ENCODE data around the gene TMEM18. TPM values are rescaled to one million over a fixed set of nuclear protein-coding genes. Genes with fewer than 3 reads are reported as not detected.
"Not testable (repeated sequence)": the region's sequence is repeated elsewhere in the genome, so short reads cannot be mapped to it uniquely, and the experiment has no call there.

Gene TMEM18
- total RNA-seq, 1 experiment from 2014 or later = 29.1 TPM

DNA sequence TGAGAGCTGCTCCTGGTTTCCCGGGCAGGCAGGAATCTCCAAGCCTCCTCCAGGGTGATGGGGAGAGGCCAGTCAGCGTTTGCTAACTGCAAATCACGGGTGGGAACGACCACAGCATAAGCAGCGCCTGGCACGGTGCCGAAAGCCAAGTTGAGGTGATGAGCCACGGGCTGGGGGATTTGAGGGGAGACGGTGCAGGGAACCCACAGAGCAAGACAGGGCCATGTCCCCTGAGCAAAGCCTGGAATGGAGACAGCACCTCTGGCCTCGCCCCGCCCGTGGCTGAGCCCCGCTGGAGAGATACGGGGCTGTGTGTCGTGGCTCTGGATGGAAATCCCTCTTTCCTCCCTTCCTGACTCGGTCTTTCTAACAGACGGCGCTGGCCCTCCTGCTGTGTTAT lies 31.5 kb upstream of the TMEM18 start:
- Histone ChIP-seq H3K4me1 (no peaks in the 10 kb centered on the region), H3K4me3 (no peak overlapping the region)

GRCh38 chr2:705971-706511 lies 28.8 kb upstream of the TMEM18 start:
- Histone ChIP-seq H3K36me3 (no peaks in the 10 kb centered on the region), H3K27ac (no peak overlapping the region), H3K4me3 (no peak overlapping the region), H3K4me1 (no peaks in the 10 kb centered on the region), H3K27me3 (0 out of 2 replicates have a peak, but pooled peaks cover 5% of the 10 kb centered on the region), H3K9me3 (replicated peaks) (no peaks in the 10 kb centered on the region)
- DNase-seq = no peak

More for the DNA sequence above, 31.5 kb upstream of the TMEM18 start:
- H3K27me3 ChIP-seq = 0 out of 2 replicates have a peak, but pooled peaks cover 5% of the 10 kb centered on the region
- DNase-seq = no peak
- H3K36me3 ChIP-seq = no peaks in the 10 kb centered on the region
- no peaks in the 10 kb centered on the region for H3K9me3 ChIP-seq (replicated peaks)
- no peak overlapping the region for H3K27ac ChIP-seq

- not testable (repeated sequence) for H3K27me3 ChIP-seq; H3K27ac ChIP-seq; H3K4me3 ChIP-seq; DNase-seq; H3K4me1 ChIP-seq; H3K9me3 ChIP-seq (replicated peaks); H3K36me3 ChIP-seq
Measured at GRCh38 chr2:702765-703164, 25.6 kb upstream of the TMEM18 start.

GRCh38 chr2:696999-697627 lies 19.9 kb upstream of the TMEM18 start:
- Histone ChIP-seq H3K27me3 (no peaks in the 10 kb centered on the region; the same call in 1 of the 2 replicates), H3K27ac (no peak overlapping the region), H3K4me3 (no peak overlapping the region), H3K4me1 (no peaks in the 10 kb centered on the region), H3K36me3 (no peaks in the 10 kb centered on the region), H3K9me3 (replicated peaks) (0 out of 2 replicates have a peak, but pooled peaks cover 4% of the 10 kb centered on the region)
- DNase-seq = no peak

GRCh38 chr2:696463-696862 lies 19.3 kb upstream of the TMEM18 start:
- no peak for DNase-seq
- H3K27me3 ChIP-seq = no peaks in the 10 kb centered on the region; the same call in 1 of the 2 replicates
- no peaks in the 10 kb centered on the region for H3K36me3 ChIP-seq
- 0 out of 2 replicates have a peak, but pooled peaks cover 4% of the 10 kb centered on the region for H3K9me3 ChIP-seq (replicated peaks)
- H3K4me1 ChIP-seq = no peaks in the 10 kb centered on the region
- H3K27ac ChIP-seq = no peak overlapping the region
- no peak overlapping the region for H3K4me3 ChIP-seq

- Histone ChIP-seq H3K36me3 (no peaks in the 10 kb centered on the region), H3K27ac (no peak overlapping the region), H3K9me3 (replicated peaks) (0 out of 2 replicates have a peak, but pooled peaks cover 4% of the 10 kb centered on the region), H3K27me3 (no peaks in the 10 kb centered on the region; the same call in 1 of the 2 replicates), H3K4me1 (no peaks in the 10 kb centered on the region), H3K4me3 (no peak overlapping the region)
- no peak for DNase-seq
Measured at GRCh38 chr2:694906-695510, 17.8 kb upstream of the TMEM18 start.

DNA sequence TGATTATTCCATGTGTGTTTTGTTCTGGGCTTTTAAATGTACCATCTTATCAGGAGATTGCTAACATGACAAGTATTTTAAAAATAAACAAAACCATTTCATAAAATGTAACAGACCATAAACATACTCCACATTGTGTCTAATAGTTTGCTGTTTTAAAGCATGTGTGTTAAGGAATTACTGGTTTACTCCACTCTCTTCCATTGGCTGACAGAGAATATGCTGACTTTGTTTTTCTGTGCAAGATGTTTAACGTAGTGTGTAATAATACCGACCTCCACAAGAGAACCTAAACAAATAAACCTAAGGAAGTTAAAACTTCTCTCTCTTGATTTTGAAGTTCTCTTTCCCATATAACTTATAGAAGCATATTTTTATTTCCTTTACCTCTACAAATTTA lies 17.0 kb upstream of the TMEM18 start:
- peaks cover 3% of the 10 kb centered on the region; the same call in 1 of the 2 replicates for H3K4me1 ChIP-seq
- H3K27ac ChIP-seq = no peak overlapping the region
- H3K4me3 ChIP-seq = no peak overlapping the region
- H3K27me3 ChIP-seq = no peaks in the 10 kb centered on the region; the same call in 1 of the 2 replicates
- no peaks in the 10 kb centered on the region; the same call in 1 of the 2 replicates for H3K9me3 ChIP-seq (replicated peaks)
- no peak for DNase-seq
- no peaks in the 10 kb centered on the region for H3K36me3 ChIP-seq

GRCh38 chr2:693606-694005 lies 16.4 kb upstream of the TMEM18 start:
- no peak overlapping the region for H3K4me3 ChIP-seq
- H3K36me3 ChIP-seq = no peaks in the 10 kb centered on the region
- no peak overlapping the region for H3K27ac ChIP-seq
- H3K4me1 ChIP-seq = peaks cover 3% of the 10 kb centered on the region; the same call in 1 of the 2 replicates
- H3K27me3 ChIP-seq = no peaks in the 10 kb centered on the region; the same call in 1 of the 2 replicates
- DNase-seq = no peak
- no peaks in the 10 kb centered on the region; the same call in 1 of the 2 replicates for H3K9me3 ChIP-seq (replicated peaks)

- Histone ChIP-seq H3K4me3 (no peak overlapping the region), H3K9me3 (replicated peaks) (no peaks in the 10 kb centered on the region; the same call in 1 of the 2 replicates), H3K36me3 (no peaks in the 10 kb centered on the region), H3K27ac (no peak overlapping the region), H3K4me1 (peaks cover 3% of the 10 kb centered on the region; the same call in 1 of the 2 replicates), H3K27me3 (no peaks in the 10 kb centered on the region; the same call in 1 of the 2 replicates)
- DNase-seq = no peak
Measured at GRCh38 chr2:692767-693166, 15.6 kb upstream of the TMEM18 start.

- Histone ChIP-seq H3K4me1 (peaks cover 3% of the 10 kb centered on the region; the same call in 1 of the 2 replicates), H3K27me3 (no peaks in the 10 kb centered on the region; the same call in 1 of the 2 replicates), H3K9me3 (replicated peaks) (no peaks in the 10 kb centered on the region; the same call in 1 of the 2 replicates), H3K27ac (no peak overlapping the region), H3K36me3 (no peaks in the 10 kb centered on the region), H3K4me3 (no peak overlapping the region)
- no peak for DNase-seq
Measured at GRCh38 chr2:691821-692761, 14.9 kb upstream of the TMEM18 start.

- DNase-seq = no peak
- no peak overlapping the region for H3K27ac ChIP-seq
- H3K4me3 ChIP-seq = no peak overlapping the region
- no peaks in the 10 kb centered on the region; the same call in 1 of the 2 replicates for H3K27me3 ChIP-seq
- peaks cover 3% of the 10 kb centered on the region; the same call in 1 of the 2 replicates for H3K4me1 ChIP-seq
- no peaks in the 10 kb centered on the region; the same call in none of the 2 replicates for H3K9me3 ChIP-seq (replicated peaks)
- no peaks in the 10 kb centered on the region for H3K36me3 ChIP-seq
Measured at GRCh38 chr2:690799-691198, 13.6 kb upstream of the TMEM18 start.

DNA sequence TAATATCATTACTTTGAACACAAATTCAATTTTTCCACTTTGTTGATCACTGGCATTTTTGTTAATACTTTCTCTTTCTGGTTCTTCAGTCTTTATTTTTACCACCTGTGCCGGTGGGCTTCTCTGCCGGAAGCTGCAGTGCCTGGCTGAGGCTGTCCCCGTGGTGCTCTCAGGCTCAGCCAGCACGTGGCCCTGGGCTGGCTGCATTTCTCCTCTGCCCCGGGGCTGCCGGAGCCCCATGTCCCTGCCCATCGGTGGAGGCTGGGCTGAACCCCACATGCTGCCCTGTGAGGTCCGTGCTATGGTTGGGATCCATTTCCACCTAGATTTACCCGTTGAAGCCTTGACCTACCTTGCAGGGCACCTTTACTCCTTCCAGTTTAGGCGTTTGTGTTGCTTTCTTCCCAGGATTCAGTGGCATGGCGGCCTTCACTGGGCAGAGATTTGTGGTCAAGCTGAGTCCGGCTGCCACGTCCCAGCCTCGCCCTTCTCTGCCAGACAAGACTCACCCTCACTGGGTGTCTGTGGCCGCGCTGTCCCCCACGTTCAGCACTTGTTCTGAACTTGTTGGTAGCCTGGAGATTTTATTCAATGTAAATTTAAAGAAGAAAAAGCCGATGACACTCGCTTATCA lies 12.8 kb upstream of the TMEM18 start:
- no peak overlapping the region for H3K27ac ChIP-seq
- H3K4me1 ChIP-seq = peaks cover 3% of the 10 kb centered on the region; the same call in 1 of the 2 replicates
- DNase-seq = no peak
- H3K36me3 ChIP-seq = no peaks in the 10 kb centered on the region
- no peaks in the 10 kb centered on the region; the same call in 1 of the 2 replicates for H3K27me3 ChIP-seq
- H3K4me3 ChIP-seq = no peak overlapping the region
- no peaks in the 10 kb centered on the region; the same call in none of the 2 replicates for H3K9me3 ChIP-seq (replicated peaks)

DNA sequence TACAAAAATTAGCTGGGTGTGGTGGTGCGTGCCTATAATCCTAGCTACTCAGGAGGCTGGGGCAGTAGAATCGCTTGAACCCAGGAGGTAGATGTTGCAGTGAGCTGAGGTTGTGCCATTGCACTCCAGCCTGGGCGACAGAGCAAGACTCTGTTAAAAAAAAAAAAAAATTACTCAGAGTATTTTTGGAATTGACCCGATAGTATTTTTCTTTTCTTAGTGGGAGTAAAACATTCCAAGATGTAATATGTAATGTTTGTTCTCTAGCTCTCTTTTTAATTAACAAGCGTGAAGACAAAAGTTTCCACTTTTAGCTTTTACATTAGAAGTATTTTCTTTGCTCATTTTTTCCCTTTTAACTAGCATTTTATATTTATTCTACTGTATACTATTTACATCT lies 12.0 kb upstream of the TMEM18 start:
- H3K9me3 ChIP-seq (replicated peaks) = peaks cover 3% of the 10 kb centered on the region
- no peaks in the 10 kb centered on the region for H3K27me3 ChIP-seq
- peaks cover 3% of the 10 kb centered on the region; the same call in 1 of the 2 replicates for H3K4me1 ChIP-seq
- no peak for DNase-seq
- no peak overlapping the region for H3K27ac ChIP-seq
- no peak overlapping the region for H3K4me3 ChIP-seq
- no peaks in the 10 kb centered on the region for H3K36me3 ChIP-seq
